Measurements from ENCODE around the gene MLF2.

- TF ChIP-seq CTCF (IDR thresholded peaks at IDR 0.05; ENCODE audit: low read length) = no peak
- no peak for TF ChIP-seq EZH2 (optimal IDR thresholded peaks at IDR 0.05; ENCODE audit: low read depth, low read length)
- no peak for TF ChIP-seq EZH2phosphoT487 (IDR thresholded peaks at IDR 0.05; ENCODE audit: low read length)
Observed at GRCh38 chr12:6765048-6765633, 12.2 kb upstream of the MLF2 start.
